Stromal cell of bone marrow (primary cell): ENCODE data around the gene ADGB.
"Not testable (repeated sequence)": the region's sequence is repeated elsewhere in the genome, so short reads cannot be mapped to it uniquely, and the experiment has no call there.

ENCODE experiments used
- DNase-seq: peaks from one replicate; pipeline ENCODE4 v3.0.0-alpha.2; 2012; ENCODE audit warnings: low read depth

Gene ADGB

DNA sequence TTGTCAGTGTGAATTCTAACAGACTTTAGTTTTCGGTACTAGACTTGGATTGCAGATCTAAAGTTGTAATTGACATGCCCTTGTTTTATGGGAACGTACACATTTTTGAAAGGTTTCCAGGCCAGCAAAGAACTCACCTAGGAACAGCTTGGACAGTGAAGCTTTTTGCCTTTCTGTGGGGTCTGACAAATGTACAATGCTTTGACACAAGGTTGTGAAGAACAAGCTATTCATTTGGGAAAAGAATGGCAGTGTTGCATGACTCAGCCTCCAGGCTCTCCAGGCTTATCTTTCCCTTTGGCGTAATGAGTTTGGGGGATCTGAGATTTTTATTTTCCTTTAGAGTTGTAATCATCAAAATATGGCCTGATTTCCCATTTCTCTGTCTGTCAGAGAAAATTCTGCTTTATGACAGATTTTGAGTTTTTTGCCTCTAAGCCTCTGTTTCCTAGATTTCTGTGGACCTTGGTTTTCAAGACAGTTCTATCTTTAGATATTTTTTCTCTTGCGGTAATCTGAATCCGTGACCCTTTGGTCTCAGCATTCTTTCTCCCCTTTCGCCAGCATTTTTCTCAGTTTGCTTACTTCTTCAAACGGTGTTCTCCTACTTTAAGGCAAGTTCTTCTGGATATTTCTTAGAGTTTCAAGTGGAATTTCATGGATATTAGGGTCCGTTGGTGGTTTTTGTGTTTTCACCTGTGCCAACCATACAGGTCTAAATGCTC is 221.0 kb downstream of the ADGB start:
- DNase-seq, result no peak

DNA sequence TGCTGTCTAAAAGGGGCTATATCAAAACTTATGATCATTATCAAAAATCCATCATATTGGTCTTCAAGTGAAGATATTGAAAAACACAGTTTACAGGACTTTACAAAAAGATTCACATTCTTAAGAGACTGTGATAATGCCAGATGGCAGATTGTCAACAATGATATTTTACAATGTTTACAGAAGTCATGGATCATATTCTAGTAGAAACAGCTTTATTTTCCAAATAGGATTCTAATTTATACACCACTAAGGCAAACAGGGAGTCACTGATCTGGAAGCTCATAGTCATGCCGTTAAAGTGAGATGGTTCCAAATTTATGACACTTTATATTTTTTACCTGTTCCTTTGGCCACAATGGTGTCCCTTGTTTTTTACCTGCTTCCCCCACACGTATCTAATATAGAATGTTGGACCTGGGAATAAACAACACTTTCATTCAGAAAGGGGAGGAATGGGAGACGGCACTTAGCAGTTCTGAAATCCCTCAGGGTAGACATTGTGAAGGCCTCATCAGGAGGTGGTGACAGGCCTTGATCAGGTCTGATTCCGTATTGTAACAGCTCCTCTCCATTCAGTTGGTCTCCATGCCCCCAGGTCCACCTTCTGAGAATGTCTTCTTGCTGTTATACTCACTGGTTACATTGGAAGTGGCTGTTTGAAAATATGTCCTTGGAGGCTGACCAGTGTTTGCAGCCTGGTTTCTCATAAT is 228.6 kb downstream of the ADGB start:
- no peak for DNase-seq

DNA sequence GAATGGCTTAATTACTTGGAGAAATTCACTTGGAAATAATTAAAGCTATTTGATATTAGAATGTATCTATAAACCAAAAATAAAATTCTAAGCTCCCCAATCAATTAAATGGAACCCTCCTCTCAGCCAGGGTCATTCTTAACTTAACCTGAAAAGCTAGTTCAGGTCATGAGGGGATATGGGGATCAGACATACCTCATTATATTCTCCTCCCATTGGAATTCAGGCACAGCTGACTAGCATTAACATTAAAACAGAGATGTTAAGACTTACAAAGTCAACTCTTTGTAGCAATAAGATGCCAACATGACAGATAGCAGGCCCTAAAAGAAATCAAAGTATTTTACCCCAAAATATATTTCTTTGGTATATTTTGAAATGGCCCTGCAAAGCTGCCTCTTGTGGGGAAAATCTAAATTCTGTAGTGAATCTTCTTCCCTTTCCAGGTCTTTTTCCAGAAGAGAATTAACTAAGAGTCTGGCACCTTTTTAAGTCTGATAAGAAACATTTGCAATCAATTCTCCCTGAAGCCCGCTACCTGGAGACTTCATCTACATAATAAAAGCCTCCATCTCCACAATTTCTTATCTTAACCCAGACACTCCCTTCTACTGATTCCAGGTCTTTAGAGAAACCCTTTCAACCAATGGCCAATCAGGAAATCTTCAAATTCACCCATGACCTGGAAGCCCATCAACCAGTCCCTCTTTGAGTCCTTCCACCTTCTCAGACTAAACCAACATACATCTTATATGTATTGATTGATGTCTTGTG is 231.2 kb downstream of the ADGB start:
- DNase-seq, result no peak

DNA sequence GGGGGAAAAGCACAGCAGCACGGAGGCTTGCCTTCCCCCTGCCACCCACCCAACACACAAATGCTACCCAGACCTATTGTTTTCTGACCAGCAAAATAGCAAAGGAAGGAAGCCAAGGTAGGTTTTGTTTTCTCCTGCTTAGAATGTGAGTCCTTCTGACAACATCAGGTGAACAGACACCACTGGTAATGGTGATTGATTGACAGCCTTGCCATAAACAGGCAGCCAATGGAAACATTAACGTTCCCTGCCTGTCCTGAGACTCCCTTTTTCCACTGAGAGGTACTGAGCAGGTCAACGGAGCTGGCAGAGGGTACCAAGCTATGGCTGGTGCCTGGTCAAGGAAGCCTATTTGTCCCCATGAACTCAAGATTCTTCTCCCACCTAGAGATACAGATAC is 234.4 kb downstream of the ADGB start:
- DNase-seq, result no peak

DNA sequence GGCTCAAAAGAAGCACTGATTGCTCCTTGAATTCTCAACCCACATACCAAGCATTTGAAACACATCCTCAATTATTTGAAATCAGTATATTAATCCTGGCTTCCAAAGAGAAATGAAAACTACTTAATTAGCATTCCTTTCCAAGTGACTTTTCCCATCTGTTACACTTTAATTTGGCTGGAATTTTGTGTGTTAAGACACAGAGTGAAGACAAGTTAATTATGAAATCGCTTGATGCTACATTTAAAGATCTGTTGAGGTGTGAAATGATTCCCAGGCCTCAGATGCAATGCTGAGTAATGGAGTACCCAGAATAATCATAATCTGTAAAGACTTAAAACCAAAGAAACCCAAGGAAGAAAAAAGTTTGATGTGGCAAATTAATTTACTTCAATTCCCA is 241.4 kb downstream of the ADGB start:
- no peak for DNase-seq

DNA sequence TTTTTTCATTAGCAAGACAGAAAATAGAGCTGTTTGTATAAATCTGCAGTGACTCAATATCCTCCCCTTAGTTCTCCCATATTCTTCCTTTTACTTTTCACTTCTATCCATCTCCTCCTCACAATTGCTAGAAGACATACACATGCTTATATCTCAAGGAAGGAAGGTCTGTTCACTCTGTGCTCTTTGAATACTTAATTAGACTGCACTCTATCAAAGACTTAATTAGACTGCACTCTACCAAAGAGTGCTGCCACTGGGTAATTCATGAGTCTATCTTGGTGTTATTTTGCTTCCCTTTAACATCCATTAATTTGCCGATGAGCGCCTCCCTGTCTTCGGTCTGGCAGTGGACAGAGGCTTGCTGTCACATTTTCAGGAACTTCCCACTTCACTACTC is 241.9 kb downstream of the ADGB start:
- DNase-seq, result no peak

DNA sequence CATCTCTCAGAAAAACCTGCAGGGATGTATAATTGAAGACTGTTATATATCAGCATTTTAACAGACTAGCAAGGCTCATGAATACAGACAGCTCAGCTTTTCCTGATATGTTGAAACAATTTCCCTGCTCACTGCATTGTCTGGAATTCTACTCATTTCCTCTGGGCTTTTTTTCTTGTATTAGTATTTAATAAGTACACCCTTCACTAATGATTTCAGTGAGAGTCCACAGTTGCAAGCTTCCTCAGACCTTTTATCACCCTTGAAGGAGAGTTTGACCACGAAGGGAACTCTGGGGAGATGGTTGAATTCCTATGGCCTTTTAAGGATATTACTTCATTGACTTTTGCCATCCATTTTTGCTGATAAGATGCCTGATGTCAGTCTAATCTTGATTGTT is 248.7 kb downstream of the ADGB start:
- no peak for DNase-seq

DNA sequence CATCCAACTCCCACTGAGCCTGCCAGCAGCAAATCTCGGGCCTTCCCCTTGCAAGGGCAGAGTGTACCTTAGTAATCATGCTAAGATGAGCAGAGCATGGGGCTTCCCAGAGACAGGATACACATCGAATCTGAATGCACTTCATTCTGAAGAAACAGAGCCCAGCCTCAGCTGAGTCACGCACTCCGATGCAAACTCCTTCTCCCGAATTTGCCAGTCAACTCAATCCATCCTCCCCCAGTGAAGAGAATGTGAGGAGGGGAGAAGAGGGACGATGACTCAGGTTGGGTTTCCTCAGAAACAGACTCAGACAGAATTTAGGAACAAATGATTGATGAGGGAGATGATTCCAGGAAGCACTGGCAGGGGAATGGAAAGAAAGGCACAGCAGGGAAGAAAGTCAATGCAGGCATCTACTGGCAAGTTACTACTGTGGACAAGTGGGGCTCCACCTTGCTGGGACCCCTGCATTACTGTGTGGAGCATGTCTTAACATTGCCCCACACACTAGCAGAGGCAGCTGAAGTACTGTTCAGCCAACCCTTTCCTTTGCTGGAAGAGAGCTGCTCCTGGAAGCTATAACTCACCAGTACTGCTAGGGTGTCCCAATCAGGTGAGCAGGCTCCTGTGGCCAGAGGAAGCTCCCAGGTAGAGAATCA is 251.6 kb downstream of the ADGB start:
- DNase-seq, result peak; percentile 34

DNA sequence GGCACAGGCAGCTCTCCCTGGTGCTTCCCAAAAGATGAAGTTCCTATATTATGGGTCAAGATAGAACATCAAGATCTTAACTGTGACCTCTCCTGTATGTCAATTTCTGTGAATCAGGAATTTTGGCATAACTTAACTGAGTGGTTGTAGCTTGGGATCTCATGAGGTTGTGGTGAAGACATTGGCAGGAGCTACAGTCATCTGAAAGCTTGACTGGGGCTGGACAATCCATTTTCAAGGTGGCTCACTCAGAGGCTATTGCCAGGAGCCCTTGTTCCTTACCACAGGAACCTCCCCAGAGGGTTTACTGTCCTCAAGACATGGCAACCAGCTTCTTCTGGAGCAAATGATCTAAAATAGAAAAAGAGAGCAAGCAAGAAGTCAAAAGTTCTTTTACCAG is 252.2 kb downstream of the ADGB start:
- DNase-seq, result no peak

DNA sequence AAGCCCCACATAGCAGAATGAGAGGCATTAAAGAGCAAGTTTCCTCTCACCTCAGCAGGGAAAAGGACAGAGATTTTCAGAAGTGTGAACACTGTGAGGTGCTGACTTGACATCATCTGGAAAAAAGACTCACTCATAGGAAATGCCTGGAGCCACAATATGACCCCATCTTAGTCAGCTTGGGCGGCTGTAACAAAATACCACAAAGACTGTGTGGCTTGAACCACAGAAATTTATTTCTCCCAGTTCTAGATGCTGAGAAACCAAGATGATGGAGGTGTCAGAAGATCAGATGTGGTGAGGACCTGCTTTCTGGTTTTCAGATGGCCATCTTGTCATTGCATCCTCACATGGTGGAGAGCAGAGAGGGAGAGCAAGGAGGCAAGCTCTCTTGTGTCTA is 253.1 kb downstream of the ADGB start:
- peak; percentile 86 for DNase-seq

DNA sequence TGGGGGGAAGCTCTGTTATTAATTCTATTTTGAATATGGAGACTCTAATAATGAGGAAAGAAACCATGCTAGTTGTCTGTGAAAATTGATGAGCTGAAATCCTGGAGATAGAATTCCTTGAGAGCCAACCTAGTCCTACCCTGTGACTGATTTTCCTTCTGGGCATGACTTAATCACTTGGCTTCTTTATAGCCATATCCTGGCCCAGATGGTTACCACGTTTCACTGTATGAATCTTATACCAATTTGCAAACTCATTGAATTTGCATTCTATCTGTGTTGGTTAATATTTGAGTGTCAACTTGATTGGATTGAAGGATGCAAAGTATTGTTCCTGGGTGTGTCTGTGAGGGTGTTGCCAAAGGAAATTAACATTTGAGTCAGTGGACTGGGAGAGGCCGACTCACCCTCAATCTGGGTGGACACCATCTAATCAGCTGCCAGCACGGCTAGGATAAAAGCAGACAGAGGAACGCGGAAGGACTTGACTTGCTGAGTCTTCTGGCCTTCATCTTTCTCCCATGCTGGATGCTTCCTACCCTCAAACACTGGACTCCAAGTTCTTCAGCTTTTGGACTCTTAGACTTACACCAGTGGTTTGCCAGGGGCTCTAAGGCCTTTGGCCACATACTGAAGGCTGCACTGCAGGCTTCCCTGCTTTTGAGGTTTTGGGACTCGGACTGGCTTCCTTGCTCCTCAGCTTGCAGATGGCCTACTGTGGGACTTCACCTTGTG is 255.9 kb downstream of the ADGB start:
- DNase-seq, result not testable (repeated sequence)

DNA sequence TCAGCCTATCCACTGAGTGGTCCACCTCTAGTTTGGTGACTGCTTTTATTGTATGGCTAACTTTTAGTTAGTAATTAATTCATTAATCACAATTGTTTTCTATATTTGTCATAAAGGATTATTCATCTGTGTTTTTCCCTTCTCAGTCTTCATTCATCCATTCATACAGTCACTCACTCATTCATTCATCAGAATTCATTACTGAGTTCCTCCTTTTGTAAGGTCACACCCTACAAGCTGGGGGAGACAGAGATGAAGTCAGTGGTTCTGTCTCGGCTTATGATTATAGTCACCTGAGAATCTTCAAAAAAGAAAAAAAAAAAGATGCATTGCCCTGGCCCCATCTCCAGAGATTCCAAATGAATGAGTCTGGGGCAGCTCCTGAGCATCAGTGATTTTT is 257.1 kb downstream of the ADGB start:
- no peak for DNase-seq

DNA sequence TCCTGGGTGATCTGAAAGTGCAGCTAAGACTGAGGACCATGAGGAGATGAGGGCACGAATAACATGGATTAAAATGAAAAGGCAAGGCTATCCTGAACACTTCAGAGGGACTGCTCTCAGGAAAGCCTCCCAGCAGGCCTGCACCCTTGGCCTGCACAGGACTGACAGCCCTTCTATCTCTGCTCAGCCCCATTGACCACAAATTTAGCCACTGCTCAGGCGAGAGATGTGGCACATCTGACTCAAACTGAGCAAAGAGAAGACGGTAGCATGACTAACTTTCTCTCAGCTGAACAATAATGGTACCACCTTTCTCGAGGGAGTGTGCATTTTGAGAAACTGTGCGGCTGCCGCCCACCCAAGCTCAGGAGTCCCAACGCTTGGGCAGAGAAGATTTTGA is 257.5 kb downstream of the ADGB start:
- DNase-seq, result no peak

DNA sequence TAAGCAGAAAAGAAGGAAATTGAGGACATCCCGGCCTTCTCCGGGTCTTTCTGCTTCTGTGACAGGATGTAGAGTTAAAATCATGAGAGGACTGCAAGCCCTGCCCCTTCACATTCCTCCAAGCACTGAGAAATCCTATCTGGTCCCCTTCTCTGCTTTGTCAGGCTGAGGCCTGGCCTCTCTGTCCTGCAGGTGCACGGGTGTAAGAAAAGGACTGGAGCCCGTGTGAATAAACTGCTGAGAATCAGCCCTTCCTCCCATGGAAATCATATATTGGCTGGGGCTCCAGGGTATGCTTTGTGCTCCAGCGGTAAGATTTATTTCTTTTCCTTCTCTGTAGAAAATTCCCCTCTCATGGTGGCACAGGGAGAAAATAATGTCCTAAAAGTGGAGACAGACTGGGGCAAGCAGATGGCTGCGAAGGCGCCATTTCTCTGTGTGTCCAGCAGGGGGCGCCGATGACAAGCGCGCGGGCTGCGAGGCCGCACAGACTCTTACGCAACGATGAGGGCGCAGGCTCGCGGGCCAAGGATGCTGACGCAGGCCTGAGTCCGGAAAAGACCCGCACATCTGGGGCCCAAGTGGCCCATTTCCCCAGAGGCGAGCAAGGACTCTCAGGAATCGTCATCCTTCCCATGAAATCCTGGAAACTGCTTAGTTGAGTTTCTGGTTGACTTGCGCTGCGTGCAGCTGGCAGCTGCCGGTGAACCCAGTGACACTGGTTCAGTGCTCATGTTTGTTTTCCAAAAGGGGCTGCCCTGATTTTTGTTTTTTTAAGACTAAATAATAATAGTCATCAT is 258.6 kb downstream of the ADGB start:
- peak; percentile 80 for DNase-seq

DNA sequence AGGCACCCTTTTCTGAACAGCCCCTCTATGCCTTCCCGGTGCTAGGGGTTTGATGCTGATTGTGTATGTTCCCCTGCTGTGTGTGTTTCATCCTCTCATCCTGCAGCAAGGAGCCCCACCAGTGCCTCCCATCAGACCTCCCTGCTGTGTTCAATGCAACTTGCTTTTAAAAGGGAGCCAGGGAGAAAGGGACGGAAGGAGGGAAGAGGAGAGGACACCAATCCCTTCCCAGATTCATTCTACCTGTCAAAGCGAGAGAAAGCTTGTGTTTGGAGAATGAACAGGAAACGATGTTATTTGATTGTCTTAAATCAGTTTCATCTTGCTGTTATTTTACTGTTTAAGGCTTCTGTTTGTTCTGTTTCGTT is 259.2 kb downstream of the ADGB start:
- DNase-seq, result no peak

DNA sequence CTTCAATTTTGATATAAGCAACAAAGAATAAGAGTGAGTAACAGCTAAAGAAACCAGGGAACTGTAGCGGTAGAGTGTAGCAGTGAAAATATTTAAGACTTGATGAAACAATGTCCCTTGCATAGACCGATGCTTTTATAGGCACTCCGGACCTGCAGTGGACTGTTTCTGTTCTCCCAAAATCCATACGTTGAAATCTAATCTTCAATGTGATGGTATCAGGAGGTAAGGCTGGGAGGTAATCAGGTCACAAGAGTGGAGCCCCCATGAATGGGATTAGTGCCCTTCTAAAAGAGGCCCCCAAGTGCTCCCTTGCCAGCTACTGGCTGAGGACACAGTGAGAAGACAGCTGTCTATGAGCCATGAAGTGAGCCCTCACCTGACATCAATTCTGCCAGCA is 260.4 kb downstream of the ADGB start:
- no peak for DNase-seq

DNA sequence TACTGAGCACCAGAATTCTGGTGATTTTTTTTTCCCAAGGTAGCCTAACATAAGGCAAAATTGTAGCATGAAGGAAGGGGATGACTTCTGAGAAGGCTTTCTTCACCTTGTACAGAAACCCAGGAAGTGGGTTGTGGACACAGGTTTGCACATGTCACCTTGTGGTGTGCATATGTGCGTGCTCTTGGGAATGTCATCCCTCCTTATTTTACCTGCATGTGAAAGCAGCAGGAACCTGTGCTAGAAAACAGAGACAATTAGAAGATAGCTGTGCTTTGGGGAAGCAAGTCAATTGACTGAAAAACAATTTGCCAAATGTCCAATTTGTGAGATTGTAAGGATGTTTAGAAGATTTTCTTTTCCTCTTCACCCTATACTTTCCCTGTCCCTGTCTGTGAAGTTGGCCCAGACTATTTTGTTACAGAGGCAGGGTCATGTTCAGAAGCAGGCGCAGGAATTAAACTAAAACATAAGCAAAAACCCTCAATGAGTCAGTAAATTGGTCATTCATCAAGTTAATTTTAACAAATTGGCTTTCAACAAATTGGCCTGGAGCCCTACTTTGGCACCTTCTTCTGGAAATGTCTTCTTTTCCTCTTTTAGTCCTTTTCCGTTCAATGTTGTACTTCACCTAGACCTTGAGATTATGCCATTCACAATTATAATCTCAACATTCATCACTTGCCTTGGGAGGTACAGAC is 261.2 kb downstream of the ADGB start:
- no peak for DNase-seq

DNA sequence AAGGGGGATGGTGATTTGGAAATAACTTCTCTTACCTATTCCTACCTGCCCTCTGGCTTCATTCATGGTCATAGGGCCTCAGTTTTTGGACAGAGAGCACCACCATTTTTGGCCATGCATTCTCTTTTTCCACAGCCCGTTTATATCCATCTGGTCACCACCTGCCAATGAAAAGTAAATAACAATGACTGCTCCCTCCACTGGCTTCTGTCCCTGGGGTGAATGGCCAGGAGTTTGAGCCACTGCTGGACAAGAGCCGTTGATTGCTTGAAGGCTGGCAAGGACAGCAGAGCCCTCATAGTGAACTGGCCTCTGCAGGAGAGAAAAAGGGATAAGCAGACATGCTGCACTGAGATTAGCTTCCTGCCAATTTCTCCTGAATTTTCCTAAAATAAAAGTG is 261.8 kb downstream of the ADGB start:
- DNase-seq, result no peak

DNA sequence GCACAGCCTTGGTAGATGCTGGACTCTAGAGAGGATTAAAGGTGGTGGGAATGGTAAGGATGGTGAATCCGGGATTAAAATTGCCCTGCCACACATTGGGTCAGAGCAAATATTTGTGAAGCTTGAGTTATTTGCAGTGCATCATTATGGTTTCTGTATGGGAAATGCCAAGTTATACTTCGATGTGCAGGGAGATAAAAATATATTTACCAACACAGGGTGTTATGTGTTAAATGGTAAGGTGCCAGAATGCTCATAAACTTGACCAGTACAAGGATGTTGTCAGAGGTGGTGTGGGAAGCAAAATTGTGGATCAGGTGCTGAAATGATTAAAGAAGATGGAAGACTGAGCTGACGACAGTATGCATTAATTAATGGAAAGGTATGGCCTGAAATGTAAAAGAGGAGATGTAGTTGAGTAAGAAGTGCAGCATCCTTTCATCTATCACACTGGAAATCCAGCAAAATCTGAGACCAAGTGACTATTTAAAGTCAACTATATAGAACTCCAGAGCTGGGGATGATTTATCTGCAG is 262.3 kb downstream of the ADGB start:
- no peak for DNase-seq

DNA sequence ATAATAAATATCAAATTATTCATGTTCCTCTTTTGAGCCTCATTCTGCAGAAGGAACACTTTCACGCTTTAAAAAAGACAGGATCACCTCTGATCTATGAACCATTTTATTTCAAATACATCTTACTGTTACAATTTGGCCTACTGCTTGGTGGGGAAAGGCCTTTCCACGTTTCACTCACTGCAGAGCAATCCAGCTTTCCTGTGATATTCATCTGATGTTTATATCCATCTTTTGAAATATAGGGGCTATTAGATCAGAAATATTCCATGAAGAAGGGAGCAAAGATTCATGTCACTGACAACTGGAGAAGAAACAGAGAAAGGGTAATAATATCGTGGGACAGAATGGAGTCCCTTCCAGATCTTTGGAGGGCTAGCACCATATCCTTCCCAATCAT is 262.9 kb downstream of the ADGB start:
- DNase-seq, result no peak
